ENCODE measurements around the gene PPM1K.

The PPM1K gene

GRCh38 chr4:88291003-88291402, 6.6 kb upstream of the PPM1K start:
- TF ChIP-seq CTCF (IDR thresholded peaks at IDR 0.05; ENCODE audit: low read depth, low read length) = no peak
- DNase-seq (ENCODE audit: extremely low read depth, low read depth) = no peak

- no peak for DNase-seq (ENCODE audit: extremely low read depth, low read depth)
- TF ChIP-seq CTCF (IDR thresholded peaks at IDR 0.05; ENCODE audit: low read depth, low read length) = no peak
Observed at GRCh38 chr4:88286897-88287296, 2.5 kb upstream of the PPM1K start.

GRCh38 chr4:88285235-88285653, 883 bp upstream of the PPM1K start:
- no peak for TF ChIP-seq CTCF (IDR thresholded peaks at IDR 0.05; ENCODE audit: low read depth, low read length)
- no peak for DNase-seq (ENCODE audit: extremely low read depth, low read depth)

- no peak for TF ChIP-seq CTCF (IDR thresholded peaks at IDR 0.05; ENCODE audit: low read depth, low read length)
- no peak for DNase-seq (ENCODE audit: extremely low read depth, low read depth)
Observed at GRCh38 chr4:88283661-88284438, 511 bp downstream of the PPM1K start.

- DNase-seq (ENCODE audit: extremely low read depth, low read depth) = no peak
- no peak for TF ChIP-seq CTCF (IDR thresholded peaks at IDR 0.05; ENCODE audit: low read depth, low read length)
Observed at GRCh38 chr4:88280228-88280795, 4.0 kb downstream of the PPM1K start.

GRCh38 chr4:88277711-88278225, 6.6 kb downstream of the PPM1K start:
- no peak for DNase-seq (ENCODE audit: extremely low read depth, low read depth)
- TF ChIP-seq CTCF (IDR thresholded peaks at IDR 0.05; ENCODE audit: low read depth, low read length) = no peak

GRCh38 chr4:88276952-88277710, 7.2 kb downstream of the PPM1K start:
- no peak for TF ChIP-seq CTCF (IDR thresholded peaks at IDR 0.05; ENCODE audit: low read depth, low read length)

More at GRCh38 chr4:88276952-88277710, 7.2 kb downstream of the PPM1K start:
- no peak for DNase-seq (ENCODE audit: extremely low read depth, low read depth)

All from AG09319 (cell line).